GM18861 (cell line): ENCODE results near the gene KDM6B.
"Not testable (repeated sequence)": the region's sequence is repeated elsewhere in the genome, so short reads cannot be mapped to it uniquely, and the experiment has no call there.

Source experiments
- ATAC-seq: cut with Tn5 transposase; IDR thresholded peaks from one replicate; pipeline ENCODE4 v1.9.1; 2021; ENCODE audit not compliant: unreplicated experiment

Gene KDM6B, protein sequence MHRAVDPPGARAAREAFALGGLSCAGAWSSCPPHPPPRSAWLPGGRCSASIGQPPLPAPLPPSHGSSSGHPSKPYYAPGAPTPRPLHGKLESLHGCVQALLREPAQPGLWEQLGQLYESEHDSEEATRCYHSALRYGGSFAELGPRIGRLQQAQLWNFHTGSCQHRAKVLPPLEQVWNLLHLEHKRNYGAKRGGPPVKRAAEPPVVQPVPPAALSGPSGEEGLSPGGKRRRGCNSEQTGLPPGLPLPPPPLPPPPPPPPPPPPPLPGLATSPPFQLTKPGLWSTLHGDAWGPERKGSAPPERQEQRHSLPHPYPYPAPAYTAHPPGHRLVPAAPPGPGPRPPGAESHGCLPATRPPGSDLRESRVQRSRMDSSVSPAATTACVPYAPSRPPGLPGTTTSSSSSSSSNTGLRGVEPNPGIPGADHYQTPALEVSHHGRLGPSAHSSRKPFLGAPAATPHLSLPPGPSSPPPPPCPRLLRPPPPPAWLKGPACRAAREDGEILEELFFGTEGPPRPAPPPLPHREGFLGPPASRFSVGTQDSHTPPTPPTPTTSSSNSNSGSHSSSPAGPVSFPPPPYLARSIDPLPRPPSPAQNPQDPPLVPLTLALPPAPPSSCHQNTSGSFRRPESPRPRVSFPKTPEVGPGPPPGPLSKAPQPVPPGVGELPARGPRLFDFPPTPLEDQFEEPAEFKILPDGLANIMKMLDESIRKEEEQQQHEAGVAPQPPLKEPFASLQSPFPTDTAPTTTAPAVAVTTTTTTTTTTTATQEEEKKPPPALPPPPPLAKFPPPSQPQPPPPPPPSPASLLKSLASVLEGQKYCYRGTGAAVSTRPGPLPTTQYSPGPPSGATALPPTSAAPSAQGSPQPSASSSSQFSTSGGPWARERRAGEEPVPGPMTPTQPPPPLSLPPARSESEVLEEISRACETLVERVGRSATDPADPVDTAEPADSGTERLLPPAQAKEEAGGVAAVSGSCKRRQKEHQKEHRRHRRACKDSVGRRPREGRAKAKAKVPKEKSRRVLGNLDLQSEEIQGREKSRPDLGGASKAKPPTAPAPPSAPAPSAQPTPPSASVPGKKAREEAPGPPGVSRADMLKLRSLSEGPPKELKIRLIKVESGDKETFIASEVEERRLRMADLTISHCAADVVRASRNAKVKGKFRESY (N-terminal part only)

DNA sequence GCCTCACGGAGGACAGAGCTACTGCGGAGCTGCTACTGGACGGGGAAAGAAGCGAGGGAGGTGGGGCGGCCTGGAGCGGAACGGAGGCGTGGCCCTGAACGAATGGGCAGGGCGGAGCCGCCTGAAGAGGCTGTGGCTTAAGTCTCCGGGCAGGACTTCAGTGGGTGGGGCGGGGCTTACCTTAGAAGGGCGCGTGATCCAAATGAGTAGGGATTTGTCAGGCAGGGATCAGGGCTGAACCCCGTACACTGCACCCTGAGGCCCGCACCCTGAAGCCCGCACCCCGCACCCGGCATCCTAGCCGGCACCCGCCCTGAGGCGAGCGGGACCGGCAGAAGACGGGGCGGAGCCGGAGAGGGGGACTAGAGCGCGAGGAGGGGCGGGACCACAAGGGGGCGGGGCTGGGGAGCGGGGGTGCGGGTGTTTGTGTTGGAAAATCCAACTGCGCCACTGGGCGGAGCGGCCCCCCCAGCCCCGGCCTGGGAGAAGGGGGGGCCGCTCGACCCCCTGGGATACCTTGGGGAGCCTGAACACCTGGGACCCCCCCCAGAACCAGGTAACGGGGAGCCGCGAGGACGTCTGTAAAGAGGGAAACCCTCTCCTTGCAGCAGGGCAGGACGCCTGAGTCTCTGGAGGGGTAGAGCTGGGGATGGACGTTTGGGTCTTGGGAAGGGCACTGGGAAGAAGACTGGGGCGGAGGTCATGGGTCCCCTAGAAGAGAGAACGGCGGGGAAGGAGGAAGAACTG is at the start of gene KDM6B:
Gene KDM6B, plus strand, starts transcription at position 423 of the 747 bp plus-strand sequence. CDS start 11,338 bp downstream, outside the sequence.
- ATAC-seq = no peak

- ATAC-seq = no peak
Measured at GRCh38 chr17:7786866-7787265, 47.2 kb upstream of the KDM6B start.

GRCh38 chr17:7789131-7789530 is 44.9 kb upstream of the KDM6B start:
- ATAC-seq = no peak

- no peak for ATAC-seq
Measured at GRCh38 chr17:7790150-7790549, 43.9 kb upstream of the KDM6B start.

DNA sequence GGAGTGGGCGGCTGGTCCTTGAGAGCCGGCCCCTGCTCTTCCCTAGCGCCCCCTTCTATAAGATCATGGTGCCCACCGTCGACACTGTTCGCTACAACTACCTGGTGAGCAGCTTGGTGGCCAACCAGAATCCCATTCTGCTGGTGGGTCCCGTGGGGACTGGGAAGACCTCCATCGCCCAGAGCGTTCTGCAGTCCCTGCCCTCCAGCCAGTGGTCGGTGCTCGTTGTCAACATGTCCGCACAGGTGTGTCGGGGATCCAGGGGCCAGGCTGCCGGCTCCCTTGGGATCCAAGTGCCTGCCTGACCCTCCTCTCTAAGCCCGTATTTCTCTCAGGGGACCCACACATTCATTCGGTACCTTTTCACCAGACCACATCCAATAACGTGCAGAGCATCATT is 41.4 kb upstream of the KDM6B start:
- no peak for ATAC-seq

DNA sequence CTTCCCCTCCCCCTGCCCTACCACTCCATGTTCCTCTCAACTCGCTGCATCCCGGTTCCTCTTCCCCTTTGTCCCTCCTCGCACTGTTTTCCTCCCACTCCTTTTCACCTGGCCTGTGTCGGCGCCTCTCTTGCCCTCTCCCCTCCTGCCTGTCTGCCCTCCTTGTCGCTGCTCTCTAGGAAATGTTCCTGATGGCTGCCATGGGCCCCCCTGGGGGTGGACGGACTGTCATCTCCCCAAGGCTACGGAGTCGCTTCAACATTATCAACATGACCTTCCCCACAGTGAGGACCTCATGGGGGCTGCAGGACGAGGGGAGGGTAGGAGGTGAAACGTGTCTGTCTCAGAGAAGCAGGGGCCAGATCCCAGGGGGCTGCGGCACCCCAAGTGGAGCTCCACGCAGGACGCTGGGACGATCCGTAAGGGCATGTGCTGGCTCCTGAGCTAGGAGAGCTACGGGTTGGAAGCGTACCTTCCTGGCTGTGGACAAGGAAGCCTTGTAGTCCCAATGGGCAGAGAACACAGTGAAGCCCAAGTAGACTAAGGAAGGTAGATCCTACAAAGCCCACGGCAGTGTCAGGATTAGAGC is 39.8 kb upstream of the KDM6B start:
- ATAC-seq = no peak

DNA sequence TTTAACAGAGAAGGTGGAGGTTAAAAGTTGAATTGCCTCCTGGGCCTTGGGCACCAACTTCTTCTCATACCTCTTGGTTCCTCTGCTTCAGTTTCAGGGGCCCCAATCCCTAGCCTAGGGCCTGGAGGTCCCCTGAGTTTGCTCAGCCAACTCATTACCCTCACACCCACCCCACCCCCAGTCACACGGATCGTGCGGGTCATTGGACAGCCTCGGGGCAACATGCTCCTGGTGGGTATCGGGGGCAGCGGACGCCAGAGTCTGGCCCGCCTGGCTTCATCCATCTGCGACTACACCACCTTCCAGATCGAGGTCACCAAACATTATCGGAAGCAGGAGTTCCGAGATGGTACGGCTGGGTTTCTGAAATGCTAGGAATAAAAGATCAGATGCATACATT is 36.0 kb upstream of the KDM6B start:
- no peak for ATAC-seq

DNA sequence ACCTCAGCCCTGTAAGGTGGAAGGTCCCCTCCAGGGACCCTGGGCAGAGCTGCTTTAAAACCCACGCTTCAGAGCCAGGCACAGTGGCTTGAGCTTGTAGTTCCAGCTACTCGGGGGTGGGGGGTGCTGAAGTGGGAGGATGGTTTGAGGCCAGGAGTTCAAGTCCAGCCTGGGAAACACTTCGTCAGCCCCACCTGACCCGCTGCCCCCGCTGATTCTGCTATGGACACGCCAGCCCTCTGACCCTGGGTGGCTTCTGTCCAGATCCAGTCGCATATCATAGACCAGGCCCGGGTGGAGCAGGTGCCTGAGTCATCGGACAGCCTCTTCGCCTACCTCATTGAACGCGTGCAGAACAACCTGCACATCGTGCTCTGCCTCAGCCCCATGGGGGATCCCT is 35.2 kb upstream of the KDM6B start:
- ATAC-seq = no peak

DNA sequence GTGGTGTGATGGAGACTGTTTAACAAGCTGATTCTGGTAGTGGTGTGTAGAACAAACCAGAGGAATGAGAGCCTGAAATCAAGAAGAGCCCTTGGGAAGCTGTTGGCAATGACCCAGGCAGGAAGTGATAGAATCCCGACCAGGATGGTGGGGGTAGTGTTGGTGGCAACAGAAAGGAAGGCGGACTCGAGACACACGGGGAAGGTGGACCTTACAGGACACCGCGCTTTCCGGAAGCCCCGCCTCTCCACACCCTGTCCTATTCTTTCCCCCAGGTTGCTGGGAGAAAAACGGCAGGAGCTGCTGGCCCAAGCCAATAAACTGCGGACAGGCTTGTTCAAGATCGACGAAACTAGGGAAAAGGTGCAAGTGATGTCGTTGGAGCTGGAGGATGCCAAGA is 30.0 kb upstream of the KDM6B start:
- no peak for ATAC-seq

DNA sequence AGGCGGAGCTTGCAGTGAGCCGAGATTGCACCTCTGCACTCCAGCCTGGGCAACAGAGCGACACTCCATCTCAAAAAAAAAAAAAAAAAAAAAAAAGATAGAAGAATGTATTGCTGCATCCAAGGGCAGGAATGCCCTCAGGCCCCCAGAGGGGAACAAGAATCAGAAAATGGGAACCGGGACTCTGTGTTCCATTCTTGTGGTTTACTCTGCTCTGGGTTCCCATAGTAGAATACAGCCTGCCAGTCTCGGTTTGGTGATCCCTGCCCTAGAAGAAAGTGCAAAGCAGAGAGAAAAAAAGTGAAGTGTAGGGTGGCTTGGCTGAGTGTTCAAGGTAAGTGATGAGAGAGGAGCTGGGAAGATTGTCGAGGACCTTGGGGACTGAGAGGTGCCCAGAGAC is 27.4 kb upstream of the KDM6B start:
- no peak for ATAC-seq

DNA sequence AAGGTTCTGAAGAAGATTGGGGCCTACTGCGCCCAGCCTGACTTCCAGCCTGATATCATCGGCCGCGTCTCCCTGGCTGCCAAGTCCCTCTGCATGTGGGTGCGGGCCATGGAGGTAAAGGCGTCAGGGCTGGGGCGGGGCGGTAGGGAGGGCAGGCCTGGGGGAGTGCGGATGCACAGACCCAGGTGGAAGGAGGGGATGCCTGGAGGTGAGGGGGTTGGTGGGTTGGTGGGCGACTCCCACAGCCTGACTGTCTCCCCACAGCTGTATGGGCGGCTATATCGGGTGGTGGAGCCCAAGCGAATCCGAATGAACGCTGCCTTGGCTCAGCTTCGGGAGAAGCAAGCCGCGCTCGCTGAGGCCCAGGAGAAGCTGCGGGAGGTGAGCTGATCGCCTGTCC is 26.8 kb upstream of the KDM6B start:
- no peak for ATAC-seq

- ATAC-seq = no peak
Measured at GRCh38 chr17:7809086-7809790, 24.8 kb upstream of the KDM6B start.

DNA sequence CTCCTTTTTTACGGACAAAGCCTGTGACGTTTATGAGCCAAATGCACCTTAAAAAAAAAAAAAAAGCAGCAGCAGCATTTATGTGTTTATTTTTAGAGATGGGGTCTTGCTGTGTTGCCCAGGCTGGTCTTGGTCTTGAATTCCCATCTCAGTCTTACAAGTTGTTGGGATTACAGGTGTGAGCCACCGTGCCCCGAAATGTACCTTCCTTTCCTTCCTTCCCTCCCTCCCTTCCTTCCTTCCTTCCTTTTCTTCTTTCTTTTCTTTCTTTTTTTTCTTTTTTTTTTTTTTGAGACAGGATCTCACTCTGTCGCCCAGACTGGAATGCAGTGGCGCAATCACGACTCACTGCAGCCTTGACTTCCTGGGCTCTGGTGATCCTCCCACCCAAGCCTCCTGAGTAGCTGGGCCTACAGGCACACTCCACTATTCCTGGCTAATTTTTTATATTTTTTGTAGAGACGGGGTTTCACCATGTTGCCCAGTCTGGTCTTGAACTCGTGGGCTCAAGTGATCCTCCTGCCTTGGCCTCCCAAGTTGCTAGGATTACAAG is 24.1 kb upstream of the KDM6B start:
- not testable (repeated sequence) for ATAC-seq

- no peak for ATAC-seq
Measured at GRCh38 chr17:7811251-7811650, 22.8 kb upstream of the KDM6B start.

GRCh38 chr17:7814969-7815368 is 19.0 kb upstream of the KDM6B start:
- no peak for ATAC-seq

DNA sequence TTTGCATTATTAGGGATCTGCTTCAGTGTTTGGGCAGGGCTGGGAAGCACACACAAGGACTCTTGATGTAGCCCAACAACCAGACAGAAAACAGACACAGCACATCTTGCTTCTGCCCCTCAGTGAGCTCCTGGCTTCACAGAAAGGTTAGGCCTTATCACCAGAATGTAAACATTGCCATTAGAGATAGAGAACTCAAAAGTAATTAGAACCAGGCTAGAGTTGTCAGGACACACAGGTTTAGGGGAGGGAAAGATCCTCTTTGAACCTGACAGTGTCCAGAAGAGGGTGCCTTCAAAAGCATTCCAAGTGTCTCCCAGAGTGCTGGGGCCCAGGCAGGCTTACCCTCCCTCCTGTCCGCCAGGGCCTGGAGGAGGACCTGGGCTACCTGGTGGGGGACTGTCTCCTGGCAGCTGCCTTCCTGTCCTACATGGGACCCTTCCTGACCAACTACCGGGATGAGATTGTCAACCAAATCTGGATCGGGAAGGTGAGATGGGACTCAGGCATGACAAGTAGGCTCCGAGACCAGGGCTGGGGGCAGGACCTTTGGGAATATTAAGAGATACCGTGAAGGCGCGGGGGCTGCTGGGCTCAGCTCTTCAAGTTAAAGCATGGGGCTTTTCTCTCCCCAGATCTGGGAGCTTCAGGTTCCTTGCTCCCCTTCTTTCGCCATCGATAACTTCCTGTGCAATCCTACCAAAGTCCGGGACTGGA is 16.9 kb upstream of the KDM6B start:
- ATAC-seq = no peak

DNA sequence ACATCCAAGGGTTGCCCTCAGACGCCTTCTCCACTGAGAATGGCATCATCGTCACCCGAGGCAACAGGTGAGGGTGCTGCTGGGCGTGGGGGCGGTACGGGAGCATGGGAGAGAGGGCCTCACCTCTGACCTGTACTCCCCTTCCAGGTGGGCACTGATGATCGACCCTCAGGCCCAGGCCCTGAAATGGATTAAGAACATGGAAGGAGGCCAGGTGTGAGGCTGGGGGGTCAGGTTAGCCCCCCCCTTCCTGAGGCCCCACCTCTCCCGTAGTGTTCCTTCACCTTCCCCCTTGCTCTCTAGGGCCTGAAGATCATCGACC is 16.4 kb upstream of the KDM6B start:
- no peak for ATAC-seq

DNA sequence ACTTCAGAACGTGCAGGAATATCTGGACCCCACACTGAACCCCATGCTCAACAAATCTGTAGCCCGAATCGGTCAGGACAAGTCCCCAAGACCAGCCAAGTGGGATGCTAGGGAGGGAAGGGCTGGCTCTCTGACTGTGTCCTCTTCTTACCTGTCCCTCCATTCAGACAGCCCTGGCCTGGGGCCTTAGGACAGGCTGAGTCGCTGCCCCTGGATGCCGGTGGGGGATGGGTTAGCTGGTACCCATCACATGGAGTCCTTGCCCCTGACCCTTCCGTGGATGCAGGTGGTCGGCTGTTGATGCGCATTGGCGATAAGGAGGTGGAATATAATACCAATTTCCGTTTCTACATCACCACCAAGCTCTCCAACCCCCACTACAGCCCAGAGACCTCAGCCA is 16.0 kb upstream of the KDM6B start:
- ATAC-seq = no peak
